OCI-LY3 (cell line): ENCODE measurements around the gene GHR.

Experiments
- H2AFZ ChIP-seq: fragments of 200-600, 300-600 bp; shearing (Covaris generic); 2 replicates; pipeline ENCODE4 v1.6.0; 2014; ENCODE audit warnings: antibody characterized with exemption, low read depth, low read length
- H3K27ac ChIP-seq: fragments of 200-600, 300-600 bp; sonication (generic); 2 replicates; pipeline ENCODE4 v1.5.1; 2014; ENCODE audit warnings: mild to moderate bottlenecking, low read length, moderate library complexity, mixed read lengths
- H3K27me3 ChIP-seq: fragments of 200-600, 300-600 bp; sonication (generic); 2 replicates; pipeline ENCODE4 v1.6.1; 2014; ENCODE audit warnings: low read depth, low read length, mixed read lengths
- H3K36me3 ChIP-seq: fragments of 200-600, 300-600 bp; sonication (generic); replicated peaks from 2 replicates; pipeline ENCODE3; 2014; ENCODE audit warnings: low read depth, low read length, mixed read lengths
- H3K4me1 ChIP-seq: fragments of 300-600, 200-600 bp; sonication (generic); 2 replicates; pipeline ENCODE4 v1.6.1; 2014; ENCODE audit warnings: low read length, mixed read lengths
- H3K4me2 ChIP-seq: fragments of 200-600, 300-600 bp; sonication (generic); 2 replicates; pipeline ENCODE4 v1.6.1; 2014; ENCODE audit warnings: low read length, mixed read lengths
- H3K4me3 ChIP-seq: fragments of 300-600, 200-600 bp; sonication (generic); 2 replicates; pipeline ENCODE4 v1.5.1; 2014; ENCODE audit warnings: antibody characterized with exemption, mild to moderate bottlenecking, low read length, moderate library complexity
- H3K79me2 ChIP-seq: fragments of 300-600, 200-600 bp; shearing (Covaris generic); 2 replicates; pipeline ENCODE4 v1.6.1; 2014; ENCODE audit warnings: mild to moderate bottlenecking, low read length, mixed read lengths
- H3K9ac ChIP-seq: fragments of 300-600, 200-600 bp; shearing (Covaris generic); 2 replicates; pipeline ENCODE4 v1.6.0; 2014; ENCODE audit warnings: mild to moderate bottlenecking, low read length, moderate library complexity
- H3K9me3 ChIP-seq: fragments of 200-600, 300-600 bp; shearing (Covaris generic); 2 replicates; pipeline ENCODE4 v1.6.1; 2014; ENCODE audit warnings: low read length, mixed read lengths; ENCODE audit not compliant: insufficient read depth
- H4K20me1 ChIP-seq: fragments of 200-600, 300-600 bp; sonication (generic); 2 replicates; pipeline ENCODE4 v1.6.1; 2016; ENCODE audit warnings: low read length, mixed read lengths; ENCODE audit not compliant: insufficient read depth
- CTCF ChIP-seq: fragments of 200-600, 300-600 bp; sonication (generic); IDR thresholded peaks from 2 replicates; pipeline ENCODE4 v1.5.1; 2014; ENCODE audit warnings: antibody characterized with exemption, low read length, low read depth
- EZH2phosphoT487 ChIP-seq: fragments of 200-600 bp; shearing (Covaris generic); IDR thresholded peaks from 2 replicates; pipeline ENCODE4 v1.6.1; 2018; ENCODE audit warnings: antibody characterized with exemption, mixed run types, low read depth

Gene GHR

GRCh38 chr5:42467981-42468524, 44.8 kb downstream of the GHR start:
- H3K4me1 ChIP-seq = no peaks in the 10 kb centered on the region
- H3K9me3 ChIP-seq = no peaks in the 10 kb centered on the region
- H4K20me1 ChIP-seq = no peaks in the 10 kb centered on the region
- no peak overlapping the region for H3K9ac ChIP-seq
- H2AFZ ChIP-seq = no peak overlapping the region
- H3K79me2 ChIP-seq = no peaks in the 10 kb centered on the region
- H3K4me3 ChIP-seq = no peak overlapping the region
- H3K27me3 ChIP-seq = no peaks in the 10 kb centered on the region
- H3K4me2 ChIP-seq = no peak overlapping the region
- no peaks in the 10 kb centered on the region for H3K36me3 ChIP-seq
- TF ChIP-seq EZH2phosphoT487 = no peak
- TF ChIP-seq CTCF = no peak
- no peak overlapping the region for H3K27ac ChIP-seq

GRCh38 chr5:42483472-42484154, 60.4 kb downstream of the GHR start:
- Histone ChIP-seq H3K36me3 (no peaks in the 10 kb centered on the region), H3K79me2 (no peaks in the 10 kb centered on the region), H3K4me3 (no peak overlapping the region), H3K9ac (no peak overlapping the region), H3K9me3 (no peaks in the 10 kb centered on the region), H3K4me2 (no peak overlapping the region), H3K27ac (no peak overlapping the region), H4K20me1 (no peaks in the 10 kb centered on the region), H3K4me1 (no peaks in the 10 kb centered on the region), H3K27me3 (no peaks in the 10 kb centered on the region), H2AFZ (no peak overlapping the region)
- TF ChIP-seq EZH2phosphoT487 = no peak
- TF ChIP-seq CTCF = no peak

GRCh38 chr5:42487077-42487476, 63.8 kb downstream of the GHR start:
- TF ChIP-seq EZH2phosphoT487 (no peak), CTCF (no peak)
- no peaks in the 10 kb centered on the region for H3K4me1 ChIP-seq
- no peaks in the 10 kb centered on the region for H3K79me2 ChIP-seq
- no peak overlapping the region for H3K9ac ChIP-seq
- H3K36me3 ChIP-seq = no peaks in the 10 kb centered on the region
- H4K20me1 ChIP-seq = no peaks in the 10 kb centered on the region
- H3K4me3 ChIP-seq = no peak overlapping the region
- H3K27ac ChIP-seq = no peak overlapping the region
- H3K27me3 ChIP-seq = no peaks in the 10 kb centered on the region
- H2AFZ ChIP-seq = no peak overlapping the region
- no peaks in the 10 kb centered on the region for H3K9me3 ChIP-seq
- no peak overlapping the region for H3K4me2 ChIP-seq

- no peaks in the 10 kb centered on the region for H4K20me1 ChIP-seq
- no peak overlapping the region for H2AFZ ChIP-seq
- H3K9ac ChIP-seq = no peak overlapping the region
- no peaks in the 10 kb centered on the region for H3K79me2 ChIP-seq
- H3K4me2 ChIP-seq = no peak overlapping the region
- H3K36me3 ChIP-seq = no peaks in the 10 kb centered on the region
- no peaks in the 10 kb centered on the region for H3K9me3 ChIP-seq
- no peaks in the 10 kb centered on the region for H3K4me1 ChIP-seq
- H3K27me3 ChIP-seq = no peaks in the 10 kb centered on the region
- no peak for TF ChIP-seq CTCF
- no peak for TF ChIP-seq EZH2phosphoT487
- H3K4me3 ChIP-seq = no peak overlapping the region
- no peak overlapping the region for H3K27ac ChIP-seq
Observed at GRCh38 chr5:42487821-42488220, 64.6 kb downstream of the GHR start.
